ENCODE measurements around the gene RFLNA. TPM values are rescaled to one million over a fixed set of nuclear protein-coding genes. Genes with fewer than 3 reads are reported as not detected.
"Not testable (repeated sequence)": the region's sequence is repeated elsewhere in the genome, so short reads cannot be mapped to it uniquely, and the experiment has no call there.

RFLNA gene
- total RNA-seq, 4 donors from 2014 or later: 0.72 to 1.6 (median 0.82) TPM

DNA sequence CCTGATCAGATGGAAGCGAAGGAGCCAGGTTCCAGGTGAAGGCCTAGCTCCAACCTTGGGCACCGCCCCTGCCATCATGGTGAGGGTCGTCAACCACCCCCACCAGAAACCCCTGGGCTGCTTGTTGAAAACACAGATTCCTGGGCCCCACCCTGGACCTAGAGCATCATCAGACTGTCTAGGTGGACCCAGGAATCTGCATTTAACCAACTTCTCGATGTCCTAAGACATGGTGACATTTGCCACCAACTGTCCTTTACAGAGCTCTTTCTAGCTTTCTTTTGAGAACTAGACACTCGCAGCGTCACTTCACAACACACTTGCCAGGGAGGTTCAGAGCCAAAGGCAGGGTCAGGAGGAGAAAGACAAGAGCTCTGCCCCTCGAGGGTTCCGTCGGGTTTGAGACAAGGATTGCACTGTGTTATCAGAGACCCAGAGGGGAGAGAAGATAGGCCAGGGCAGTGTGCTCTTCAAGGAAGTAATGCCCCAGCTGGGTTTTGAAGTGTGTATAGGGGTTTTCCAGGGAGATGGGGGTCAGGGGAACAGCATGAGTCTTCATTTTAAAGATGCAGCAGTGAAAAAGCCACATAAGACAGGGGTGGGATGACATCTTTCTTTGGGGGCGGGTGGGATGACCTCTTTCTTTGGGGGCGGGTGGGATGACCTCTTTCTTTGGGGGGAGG is 24.6 kb downstream of the RFLNA start:
- intact Hi-C loops (cut with DNase I; ENCODE audit: low total_unique reads): loop anchor here (10.0 kb wide), 1 partner anchor 285 kb away; no protein-coding TSS in a partner anchor
- TF ChIP-seq CTCF (IDR thresholded peaks at IDR 0.05): no peak
- 61 to 70% methylated on average over 10 to 11 of the region's 11 CpGs for WGBS, 2 donors
- no peak for DNase-seq (ENCODE audit: low spot score in 2 of 2)
- H3K4me3 ChIP-seq (ENCODE audit: low read depth, poor library complexity, severe bottlenecking): no peak overlapping the region

- WGBS, 2 donors: 18 to 27% methylated on average over 5 to 6 of the region's 6 CpGs
- TF ChIP-seq CTCF (IDR thresholded peaks at IDR 0.05) (peak in 2 of 3 donors; percentile 39 to 41), POLR2A (IDR thresholded peaks at IDR 0.05) (no peak)
- DNase-seq (ENCODE audit: low spot score in 2 of 2): peak; percentile 43 to 93
- intact Hi-C loops (cut with DNase I; ENCODE audit: low total_unique reads): loop anchor here (10.0 kb wide), 1 partner anchor 286 kb away; no protein-coding TSS in a partner anchor
- no peak overlapping the region for H3K4me3 ChIP-seq (ENCODE audit: low read depth, poor library complexity, severe bottlenecking)
Measured at GRCh38 chr12:124321040-124321481, 26.2 kb downstream of the RFLNA start.

DNA sequence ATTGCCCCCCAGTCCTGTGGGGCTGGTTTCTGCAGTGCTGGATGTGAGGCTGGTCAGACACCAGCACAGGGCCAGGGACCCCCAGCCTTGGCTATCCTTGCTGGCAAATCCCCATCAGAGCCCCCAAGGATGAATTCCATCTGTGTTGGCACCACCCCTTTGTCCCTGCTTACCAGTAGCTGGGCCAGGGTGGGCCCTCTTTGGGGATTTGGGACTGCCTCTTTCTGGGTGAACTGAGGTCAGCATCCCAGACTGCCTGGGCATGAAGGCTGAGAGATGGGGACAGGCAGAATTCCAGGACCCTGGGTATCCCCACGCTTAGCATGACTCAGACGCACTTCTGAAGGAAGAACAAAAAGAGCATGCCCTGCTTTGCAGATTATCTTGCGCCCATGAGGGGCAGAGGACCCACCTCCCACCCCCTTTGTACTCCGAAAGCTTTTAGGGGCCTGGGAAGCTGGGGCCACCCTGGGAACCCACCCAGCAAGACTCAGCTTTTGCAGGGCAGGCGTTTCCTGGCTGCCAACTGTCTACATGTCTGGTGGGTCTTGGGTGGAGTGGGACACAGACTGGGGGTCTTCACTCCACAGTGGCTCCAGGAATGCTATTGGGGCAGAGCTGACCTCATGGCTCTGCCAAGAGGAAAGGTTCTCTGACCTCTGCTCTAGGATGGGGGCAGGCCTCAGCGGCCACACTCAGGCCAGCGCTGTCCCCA is 26.8 kb downstream of the RFLNA start:
- TF ChIP-seq CTCF (IDR thresholded peaks at IDR 0.05) (no peak), POLR2A (IDR thresholded peaks at IDR 0.05) (no peak)
- intact Hi-C loops (cut with DNase I; ENCODE audit: low total_unique reads): loop anchor here (10.0 kb wide), 1 partner anchor 287 kb away; no protein-coding TSS in a partner anchor
- DNase-seq (ENCODE audit: low spot score in 2 of 2): no peak
- WGBS, 2 donors: 47 to 63% methylated on average over 5 to 7 of the region's 7 CpGs
- H3K4me3 ChIP-seq (ENCODE audit: low read depth, poor library complexity, severe bottlenecking): no peak overlapping the region

DNA sequence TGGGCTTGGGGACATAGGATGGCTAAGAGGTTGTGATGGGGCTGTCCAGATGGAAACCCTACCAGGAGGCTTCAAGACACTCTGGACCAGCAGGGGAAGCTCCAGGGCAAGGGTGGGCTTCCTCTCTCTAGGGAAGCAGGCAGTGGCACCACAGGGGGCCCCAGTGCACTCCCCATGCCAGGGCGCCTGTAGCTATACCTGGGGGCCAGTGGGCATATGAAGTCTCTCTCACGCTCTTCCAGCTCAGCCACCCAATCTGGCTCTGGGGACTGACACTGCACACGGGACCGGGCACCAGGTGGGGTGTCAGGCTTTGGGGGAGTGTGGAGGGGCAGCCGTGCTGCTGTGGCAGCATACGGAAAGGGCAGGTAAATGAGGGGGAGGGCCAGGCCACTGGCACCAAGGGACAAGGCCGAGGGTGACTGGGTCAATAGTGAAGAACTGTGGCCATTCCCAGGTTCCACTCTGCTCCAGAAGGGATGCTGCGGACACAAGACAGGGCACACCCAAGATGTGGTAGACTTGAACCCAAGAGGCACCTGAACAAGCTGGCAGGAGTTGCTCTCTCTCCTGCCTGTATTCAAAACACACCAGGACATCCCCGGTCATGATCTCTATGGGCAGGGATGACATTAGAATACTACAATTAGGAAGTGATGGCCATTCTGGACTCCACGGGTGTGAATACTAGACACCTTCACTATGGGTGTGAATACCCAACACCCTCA is 27.5 kb downstream of the RFLNA start:
- H3K4me3 ChIP-seq (ENCODE audit: low read depth, poor library complexity, severe bottlenecking): no peak overlapping the region
- no peak for DNase-seq (ENCODE audit: low spot score in 2 of 2)
- TF ChIP-seq POLR2A (IDR thresholded peaks at IDR 0.05) (no peak), CTCF (IDR thresholded peaks at IDR 0.05) (no peak)
- intact Hi-C loops (cut with DNase I; ENCODE audit: low total_unique reads): loop anchor here (10.0 kb wide), 1 partner anchor 288 kb away; no protein-coding TSS in a partner anchor
- 85 to 92% methylated on average over 9 to 10 of the region's 10 CpGs for WGBS, 2 donors

- not testable (repeated sequence) for DNase-seq (ENCODE audit: low spot score in 2 of 2); H3K4me3 ChIP-seq (ENCODE audit: low read depth, poor library complexity, severe bottlenecking)
- 92 to 100% methylated on average over 1 of the region's 1 CpG for WGBS, 2 donors
- intact Hi-C loops (cut with DNase I; ENCODE audit: low total_unique reads): loop anchor here (10.0 kb wide), 1 partner anchor 288 kb away; no protein-coding TSS in a partner anchor
Measured at GRCh38 chr12:124322999-124323328, 28.1 kb downstream of the RFLNA start.

All from lower leg skin (tissue), 4 donors.